HTERT RPE-1 (cell line): ENCODE results near the gene ZNF580.

Source experiments
- in situ Hi-C: fragments of 300-500 bp; cut with MboI; formaldehyde crosslinking; loops from 4 replicates; pipeline ENCODE4 v1.14.3; 2020; ENCODE audit warnings: low sequenced_read_pairs

Gene ZNF580

GRCh38 chr19:55605637-55606470 lies 34.9 kb upstream of the ZNF580 start, which contains the start of gene ZNF865:
Gene ZNF865 (plus strand): TSS chr19:55605647. CDS start chr19:55613619, 7,972 bp downstream.
- in situ Hi-C loops, result no loop called here

GRCh38 chr19:55606471-55606787 lies 34.4 kb upstream of the ZNF580 start:
- in situ Hi-C loops, result no loop called here

GRCh38 chr19:55606817-55607216 lies 34.0 kb upstream of the ZNF580 start:
- in situ Hi-C loops, result no loop called here

GRCh38 chr19:55609326-55609725 lies 31.5 kb upstream of the ZNF580 start:
- in situ Hi-C loops, result no loop called here

- in situ Hi-C loops, result no loop called here
Observed at GRCh38 chr19:55611300-55611982, 29.4 kb upstream of the ZNF580 start.

GRCh38 chr19:55611983-55612645 lies 28.7 kb upstream of the ZNF580 start:
- in situ Hi-C loops, result no loop called here

- in situ Hi-C loops, result no loop called here
Observed at GRCh38 chr19:55613396-55613795, 27.4 kb upstream of the ZNF580 start.

- in situ Hi-C loops, result no loop called here
Observed at GRCh38 chr19:55613930-55614710, 26.7 kb upstream of the ZNF580 start.

- in situ Hi-C loops, result no loop called here
Observed at GRCh38 chr19:55614711-55615542, 25.9 kb upstream of the ZNF580 start.

GRCh38 chr19:55615543-55616394 lies 25.0 kb upstream of the ZNF580 start:
- in situ Hi-C loops, result no loop called here

- in situ Hi-C loops, result no loop called here
Observed at GRCh38 chr19:55616395-55616875, 24.4 kb upstream of the ZNF580 start.

- in situ Hi-C loops, result no loop called here
Observed at GRCh38 chr19:55617426-55617825, 23.4 kb upstream of the ZNF580 start.

- in situ Hi-C loops, result no loop called here
Observed at GRCh38 chr19:55618426-55618825, 22.4 kb upstream of the ZNF580 start.

- in situ Hi-C loops, result no loop called here
Observed at GRCh38 chr19:55619286-55619685, 21.5 kb upstream of the ZNF580 start.

GRCh38 chr19:55620410-55621204 lies 20.2 kb upstream of the ZNF580 start:
- in situ Hi-C loops, result no loop called here

GRCh38 chr19:55621205-55621672 lies 19.6 kb upstream of the ZNF580 start:
- in situ Hi-C loops, result no loop called here

GRCh38 chr19:55621673-55622231 lies 19.1 kb upstream of the ZNF580 start:
- in situ Hi-C loops, result no loop called here
